K562 treated with DMSO at 1 percent for 4 hours (cell line): ENCODE results near the gene DDX3Y. TPM values are rescaled to one million over a fixed set of nuclear protein-coding genes. Genes with fewer than 3 reads are reported as not detected.

Source experiments
- total RNA-seq: library from RNA; unstranded; fragments of 300-600 nt; gene quantifications from 2 replicates; pipeline ENCODE4 v1.2.3, GENCODE V29; 2022; ENCODE audit not compliant: insufficient read depth

The DDX3Y gene
- not detected in 2 replicates for total RNA-seq

GRCh38 chrY:12904618-12905516, at the start of gene DDX3Y:
Gene DDX3Y (plus strand): TSS chrY:12904868. CDS start chrY:12904937, 69 bp downstream.

Other genes with a start within 250 kb of the DDX3Y start
- not detected in 2 replicates for gene USP9Y, start 203.6 kb upstream of the DDX3Y start, total RNA-seq